Left hindlimb (tissue), 1 donor: ENCODE data around the gene SLC20A1.
A peak's percentile ranks its signal among the peaks of the same experiment; 100 is the strongest.

Experiments used
- DNase-seq: peaks from one replicate; pipeline ENCODE4 v3.0.0-alpha.2; 2018

SLC20A1 gene

DNA sequence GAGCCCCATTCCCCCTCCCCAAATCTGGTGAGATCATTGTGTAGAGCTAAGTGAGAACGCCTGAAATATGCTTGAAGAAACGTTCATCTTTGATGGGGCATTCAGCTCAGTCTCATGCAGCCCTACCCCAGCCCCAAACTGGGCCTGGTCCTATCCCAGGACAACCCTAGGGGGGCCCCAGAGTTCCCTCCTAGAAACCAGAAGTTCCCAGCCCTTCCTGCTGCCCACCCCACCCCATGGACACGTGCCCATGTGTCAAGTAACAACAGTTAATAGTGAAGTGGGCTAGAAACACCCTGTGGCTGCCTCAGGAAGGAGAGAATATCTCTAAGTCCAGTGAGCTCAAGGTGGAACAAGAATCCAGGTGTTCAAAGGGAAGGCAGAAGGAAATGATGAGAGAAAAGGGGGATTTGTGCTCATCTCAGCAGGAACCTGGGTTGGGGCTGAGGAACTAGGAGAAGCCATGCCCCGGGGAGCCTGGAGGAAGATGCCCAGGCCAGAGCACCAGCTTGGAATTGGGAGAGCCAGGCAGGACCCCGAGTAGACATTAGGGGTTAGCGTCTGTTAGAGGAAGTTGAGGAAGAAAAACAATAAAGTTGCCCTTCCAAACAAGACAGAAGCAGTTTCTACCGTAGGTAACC lies 20.1 kb upstream of the SLC20A1 start:
- DNase-seq: no peak

DNA sequence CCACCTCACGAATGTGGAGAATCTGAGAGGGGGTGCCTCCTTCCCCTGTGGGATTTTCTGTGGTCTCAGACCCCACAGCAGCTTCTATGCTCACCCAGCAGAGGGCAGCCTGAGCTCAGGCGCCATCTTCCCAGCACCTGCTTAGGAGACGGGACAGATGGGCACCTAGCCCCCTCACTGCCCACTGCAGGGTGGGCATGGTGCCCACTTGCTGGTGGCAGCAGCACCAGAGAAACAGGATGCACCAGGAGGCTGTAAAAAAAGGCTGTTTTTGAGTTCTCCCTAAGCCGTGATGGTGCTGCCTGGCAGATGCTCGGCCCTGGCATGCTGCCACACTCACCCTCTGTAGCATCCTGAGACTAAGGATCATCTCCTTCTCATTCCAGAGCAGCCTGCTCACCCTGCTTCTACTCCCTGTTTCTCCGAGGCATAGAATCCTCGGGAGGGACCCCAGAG lies 19.1 kb upstream of the SLC20A1 start:
- DNase-seq: peak; percentile 60

DNA sequence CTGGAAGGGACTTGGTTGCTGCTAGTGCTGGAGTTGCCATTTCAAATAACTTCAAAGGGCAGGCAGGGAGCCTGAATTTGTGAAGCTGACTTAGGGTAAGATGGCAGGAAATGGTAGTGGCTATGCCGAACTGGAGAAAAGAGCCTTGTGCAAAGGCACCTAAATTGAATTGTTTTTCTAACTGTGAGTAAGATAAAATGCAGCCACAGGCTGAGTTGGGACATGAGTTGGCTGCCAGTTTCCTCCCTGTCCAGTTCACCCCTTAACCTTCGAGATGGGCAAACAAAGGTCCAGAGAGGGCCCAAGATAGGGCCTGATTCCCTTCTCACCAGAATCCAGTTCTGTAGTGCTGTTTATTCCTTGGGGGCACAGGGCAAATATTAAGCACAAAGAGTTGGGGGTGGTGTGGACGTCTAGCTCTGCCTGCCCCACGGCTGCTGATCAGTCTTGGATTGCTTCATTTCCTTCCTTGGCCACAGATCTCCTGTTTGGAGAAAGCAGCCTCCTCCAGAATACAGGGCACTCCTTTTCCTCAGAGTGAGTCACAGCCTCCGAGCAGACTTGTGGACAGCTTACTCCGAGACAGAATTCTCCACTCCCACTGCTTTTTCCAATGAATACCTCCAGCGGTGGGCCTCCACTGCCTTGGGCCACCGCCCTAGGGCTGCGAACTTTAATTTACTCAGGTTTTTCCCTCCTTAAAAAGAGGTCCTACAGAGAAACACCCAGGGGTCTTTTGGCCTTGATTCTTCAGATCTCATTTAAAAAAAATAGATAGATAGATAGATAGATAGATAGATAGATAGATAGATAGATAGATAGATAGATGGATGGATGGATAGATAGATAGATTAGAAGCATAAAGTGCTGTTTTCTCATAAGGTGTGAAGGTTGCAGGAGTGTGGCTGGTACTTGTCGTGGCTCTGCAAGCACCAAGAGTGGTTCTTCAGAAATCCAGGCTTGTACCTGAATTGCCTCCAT lies 18.4 kb upstream of the SLC20A1 start:
- DNase-seq: peak; percentile 57

DNA sequence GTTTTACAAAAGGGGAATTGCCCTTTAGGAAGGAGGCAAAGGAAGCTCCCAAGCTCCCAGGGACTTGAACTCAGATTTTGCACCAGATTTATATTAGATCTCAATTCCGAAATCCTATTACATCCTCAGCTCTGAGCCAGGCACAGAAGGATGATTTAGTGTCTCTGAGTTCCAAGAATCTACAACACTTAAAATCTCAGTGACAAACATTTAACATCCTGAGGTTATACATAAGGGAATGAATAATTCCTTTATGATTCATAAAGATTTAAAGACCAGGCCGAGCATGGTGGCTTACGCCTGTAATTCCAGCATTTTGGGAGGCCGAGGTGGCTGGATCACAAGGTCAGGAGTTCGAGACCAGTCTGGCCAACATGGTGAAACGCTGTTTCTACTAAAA lies 16.5 kb upstream of the SLC20A1 start:
- DNase-seq: no peak

DNA sequence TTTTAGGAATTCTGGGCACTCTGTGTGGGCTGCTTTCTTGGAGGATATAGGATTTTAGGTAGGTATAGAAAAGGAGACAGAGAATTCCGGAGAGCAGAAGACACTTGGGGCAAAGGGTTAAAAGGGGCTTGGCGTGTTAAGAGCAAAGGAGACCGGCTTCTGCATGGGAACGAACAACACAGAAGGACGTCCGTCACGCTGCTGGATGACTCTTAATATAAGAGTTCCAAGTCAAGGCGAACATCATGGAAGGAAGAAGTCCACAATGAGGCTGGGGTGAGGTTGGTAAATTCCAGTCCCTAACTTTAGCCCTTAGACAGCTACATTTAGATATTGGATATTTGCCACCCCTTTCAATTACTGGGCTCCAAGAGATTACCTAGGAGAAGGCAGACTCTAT lies 15.9 kb upstream of the SLC20A1 start:
- no peak for DNase-seq

DNA sequence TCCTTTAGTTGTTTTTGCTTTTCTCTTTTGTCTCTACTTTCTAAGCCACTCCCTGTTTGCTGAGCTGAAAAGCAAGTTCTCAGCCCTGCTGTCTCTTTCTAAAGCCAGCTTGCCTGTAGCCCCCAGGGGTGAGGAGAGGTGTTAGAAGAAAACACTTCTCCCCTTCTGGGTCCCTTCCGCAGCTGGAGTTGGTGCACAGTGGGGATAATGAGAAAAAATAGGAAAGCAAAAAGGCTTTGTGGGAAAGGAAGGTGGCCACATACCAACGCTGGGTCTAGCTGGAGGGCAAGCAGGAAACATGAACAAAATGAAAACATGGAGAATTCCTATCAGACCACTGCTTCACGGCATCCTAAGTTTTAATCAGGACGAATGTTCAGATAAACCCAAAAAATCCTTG lies 15.5 kb upstream of the SLC20A1 start:
- DNase-seq: no peak

DNA sequence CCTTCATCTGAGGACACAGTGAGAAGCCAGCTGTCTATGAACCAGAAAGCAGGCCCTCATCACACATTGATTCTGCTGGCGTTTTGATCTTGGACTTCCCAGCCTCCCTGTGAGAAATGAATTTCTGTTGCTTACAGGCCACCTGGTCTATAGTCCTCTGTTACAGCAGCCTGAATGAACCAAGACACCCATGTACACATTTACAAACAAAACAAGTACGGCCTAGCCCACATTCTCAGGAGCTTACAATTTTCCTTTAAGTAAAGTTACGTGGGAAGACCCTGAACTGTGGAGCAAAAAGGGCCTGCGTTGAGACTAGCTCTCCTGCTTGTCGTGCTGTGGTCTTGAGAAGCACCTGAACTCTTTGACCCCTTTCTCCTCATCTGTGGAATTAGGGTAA lies 12.0 kb upstream of the SLC20A1 start:
- DNase-seq: no peak

DNA sequence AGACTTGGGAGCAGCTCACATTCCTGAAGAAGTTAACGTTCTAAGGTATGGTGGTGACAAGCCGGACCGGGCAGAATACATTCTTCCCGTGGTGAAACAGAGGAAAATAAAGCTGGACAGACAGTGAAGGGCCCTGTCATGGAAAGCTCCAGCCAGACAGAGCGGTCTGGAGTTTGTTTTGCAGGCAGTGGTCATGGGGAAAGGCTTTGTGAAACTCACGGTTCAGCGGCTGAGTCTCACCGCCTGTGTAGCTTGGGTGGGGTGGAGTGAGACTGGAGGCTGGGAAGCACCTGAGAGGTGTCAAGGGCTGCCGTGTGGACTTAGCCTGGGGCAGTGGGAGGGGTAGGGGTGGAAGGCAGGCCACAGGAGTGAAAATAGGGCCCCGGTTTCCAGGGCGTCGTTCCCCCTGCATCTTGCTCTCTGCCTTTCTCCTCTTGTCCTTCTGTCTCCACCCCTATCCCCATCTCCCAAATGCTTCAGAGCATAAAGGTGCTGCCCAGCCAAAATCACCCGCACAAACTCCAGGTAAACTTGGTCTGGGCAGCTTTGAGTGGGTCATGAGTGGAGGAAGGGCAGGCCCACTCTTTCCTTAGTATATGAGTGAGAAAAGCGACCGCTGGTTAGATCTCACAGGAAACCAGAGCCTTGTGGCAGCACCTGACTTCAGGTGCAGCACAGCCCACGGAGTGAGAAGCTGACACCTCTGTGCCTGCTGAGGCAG lies 11.4 kb upstream of the SLC20A1 start:
- no peak for DNase-seq

DNA sequence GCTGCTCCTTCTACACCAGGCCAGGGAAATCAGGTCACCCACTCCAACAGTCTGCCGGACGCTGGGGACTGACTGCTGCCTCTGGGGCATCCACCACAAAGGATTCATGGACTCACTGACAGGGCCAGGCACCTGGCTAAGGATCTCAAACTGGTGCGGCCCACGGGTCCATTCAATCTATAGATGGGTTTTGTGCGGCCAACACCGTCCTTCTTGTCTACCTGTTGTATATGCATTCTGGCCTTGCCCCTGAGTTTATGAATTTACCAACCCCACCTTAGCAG lies 10.9 kb upstream of the SLC20A1 start:
- DNase-seq: no peak

DNA sequence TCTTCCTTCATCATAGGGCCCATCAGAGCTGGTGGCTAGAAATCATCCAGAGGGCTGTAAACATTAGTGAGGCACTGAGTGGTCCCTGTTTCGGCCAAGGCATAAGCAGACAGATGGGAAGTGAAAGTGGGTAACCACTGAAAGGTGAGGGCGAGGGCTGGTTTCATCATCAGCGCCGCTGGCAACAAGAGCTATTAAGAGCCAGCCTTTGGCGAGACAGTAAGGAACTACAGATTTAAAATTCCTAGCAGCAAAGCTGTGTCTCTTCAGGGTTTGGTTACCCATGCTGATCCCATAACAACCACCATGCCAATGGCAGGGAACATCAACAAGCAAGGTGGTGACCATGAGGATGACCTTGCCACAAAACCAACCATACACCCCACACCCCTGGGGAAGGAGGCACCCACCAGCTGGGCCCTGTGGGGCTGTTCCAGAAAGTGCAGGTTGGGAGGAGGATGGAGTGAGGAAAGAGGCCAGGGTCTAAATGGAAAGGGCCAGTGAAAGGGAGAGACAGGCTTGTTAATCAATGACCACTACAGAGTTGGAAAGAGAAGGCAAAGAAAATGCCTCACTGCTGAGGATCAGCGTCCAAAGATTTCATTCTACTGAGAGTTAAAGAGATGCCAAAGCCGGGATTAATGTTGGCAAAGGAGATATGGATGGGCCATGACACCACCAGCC lies 9.0 kb upstream of the SLC20A1 start:
- DNase-seq: no peak

DNA sequence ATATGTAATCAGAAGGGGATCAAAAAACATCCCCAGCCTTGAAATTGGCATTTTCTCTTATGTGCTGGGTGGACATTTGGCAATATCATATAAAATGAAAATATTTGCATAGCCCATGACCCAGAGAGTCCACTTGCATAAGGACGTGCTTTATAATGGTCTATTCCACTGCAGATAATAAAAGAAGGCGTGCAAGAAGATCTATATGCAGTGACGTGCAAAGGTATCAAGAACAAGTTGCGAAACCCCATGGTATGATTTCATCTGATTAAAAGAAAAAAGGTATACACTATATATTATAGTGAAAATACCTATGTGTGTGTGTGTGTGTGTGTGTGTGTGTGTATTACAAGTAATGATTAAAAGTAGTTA lies 8.5 kb upstream of the SLC20A1 start:
- DNase-seq: no peak

DNA sequence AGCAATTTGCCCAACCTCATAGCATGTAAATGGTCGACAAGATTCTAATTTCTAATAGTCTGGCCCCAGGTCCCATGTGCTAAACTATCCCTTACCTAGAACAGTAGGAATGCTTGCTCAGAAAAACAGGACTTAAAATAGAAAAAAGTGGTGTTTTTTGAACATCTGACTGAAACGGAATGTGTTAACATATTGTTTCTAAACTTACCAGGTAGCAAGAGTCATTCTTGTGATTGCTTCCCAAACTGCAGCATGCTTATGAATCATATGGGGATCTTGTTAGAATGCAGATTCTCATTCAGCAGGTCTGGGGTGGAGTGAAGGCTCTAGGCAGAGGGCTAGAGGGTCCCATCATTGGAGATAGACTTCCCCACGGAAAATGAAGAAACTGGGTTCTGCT lies 5.8 kb upstream of the SLC20A1 start:
- DNase-seq: no peak

DNA sequence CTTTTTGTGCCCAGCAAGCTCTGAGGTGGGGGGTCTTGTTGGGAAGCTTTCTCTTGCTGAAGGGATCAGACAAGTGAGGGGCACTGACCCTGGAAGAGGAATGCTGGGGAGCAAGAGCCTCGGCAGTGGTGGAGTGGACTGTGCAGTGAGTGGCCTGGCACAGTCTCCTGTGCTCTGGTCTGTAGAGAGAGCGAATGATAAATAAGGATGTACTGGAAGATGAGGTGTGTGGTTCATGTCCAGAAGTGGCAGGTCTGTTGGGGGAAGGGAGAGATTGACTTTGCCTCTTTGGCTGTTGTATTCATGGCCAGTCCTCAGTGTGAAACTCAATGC lies 5.3 kb upstream of the SLC20A1 start:
- DNase-seq: no peak

DNA sequence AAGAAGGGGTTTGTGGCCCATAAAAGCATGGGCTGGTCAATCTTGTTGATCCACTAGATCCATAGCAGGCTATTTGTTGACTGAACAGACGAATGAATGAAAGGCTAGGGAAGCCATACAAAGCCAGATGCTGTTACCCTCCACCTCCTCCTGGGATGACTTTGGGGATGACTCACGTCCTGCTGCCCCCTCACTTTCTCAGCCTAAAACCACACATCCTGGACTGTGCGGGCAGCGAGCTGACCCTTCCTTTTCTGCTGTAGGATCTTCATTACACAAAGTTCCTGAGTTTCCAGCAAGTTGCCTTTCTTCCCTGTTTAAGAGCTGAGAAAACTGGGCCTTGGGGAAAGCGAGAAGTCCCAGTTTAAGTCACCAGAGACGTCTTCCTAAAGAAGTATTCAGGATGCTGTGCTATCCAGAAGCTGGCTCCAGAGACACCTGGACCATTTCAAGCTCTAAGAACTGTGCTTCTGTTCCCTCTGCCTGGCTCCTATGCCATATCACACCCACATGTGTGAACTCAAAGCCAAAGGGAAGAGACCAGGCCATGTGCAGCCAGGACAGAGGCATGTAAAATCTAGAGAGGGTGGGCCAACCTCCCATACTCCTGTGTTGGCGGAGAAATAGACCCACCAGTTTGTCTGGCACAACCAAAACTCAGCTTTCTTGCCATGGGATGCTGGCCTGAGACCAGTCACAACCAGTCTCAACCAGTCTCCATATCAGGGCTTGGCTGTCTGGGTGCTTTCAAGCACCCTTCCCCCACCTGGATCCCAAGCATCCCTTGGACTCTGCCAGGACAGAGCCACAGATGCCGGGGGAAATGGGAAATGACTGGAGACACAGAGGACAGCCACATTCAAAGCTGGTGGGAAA lies 4.7 kb upstream of the SLC20A1 start:
- peak; percentile 44 for DNase-seq

DNA sequence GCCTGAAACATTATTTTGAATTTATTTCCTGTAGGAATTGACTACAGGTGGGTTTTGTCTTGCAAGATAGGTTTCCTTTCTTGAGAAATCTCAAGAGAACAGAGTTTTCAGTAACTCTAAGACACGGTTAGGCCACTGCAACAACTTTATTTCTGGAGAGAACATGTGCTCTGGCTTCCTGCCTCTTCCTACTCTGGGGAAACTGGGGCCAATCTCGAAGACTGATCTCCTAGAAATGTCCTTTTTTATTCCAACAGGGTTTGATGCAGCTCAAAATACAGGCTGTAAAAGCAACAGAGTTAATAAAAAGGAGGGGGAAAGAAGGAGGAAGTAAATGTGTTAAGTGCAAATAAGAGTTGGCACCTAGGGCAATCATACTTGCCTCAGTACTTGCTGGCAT lies 4.0 kb upstream of the SLC20A1 start:
- DNase-seq: no peak

DNA sequence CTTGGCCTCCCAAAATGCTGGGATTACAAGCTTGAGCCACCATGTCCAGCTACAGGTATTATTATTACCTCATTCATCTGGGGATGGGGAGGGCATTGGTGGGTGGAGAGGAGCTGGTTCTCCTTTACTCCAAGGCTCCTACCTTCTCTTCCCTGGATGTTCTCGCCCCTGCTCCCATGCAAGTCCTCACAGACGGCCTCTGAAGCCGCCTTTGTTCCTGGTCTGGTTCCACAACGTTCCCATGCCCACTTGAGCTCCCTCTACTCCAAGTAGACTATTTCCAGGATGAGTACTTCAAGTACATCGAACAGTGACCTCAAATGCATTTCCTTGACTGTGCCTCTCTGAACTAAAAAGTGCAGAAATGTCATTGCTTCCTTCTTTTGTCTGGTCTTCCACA lies 3.2 kb upstream of the SLC20A1 start:
- DNase-seq: no peak

DNA sequence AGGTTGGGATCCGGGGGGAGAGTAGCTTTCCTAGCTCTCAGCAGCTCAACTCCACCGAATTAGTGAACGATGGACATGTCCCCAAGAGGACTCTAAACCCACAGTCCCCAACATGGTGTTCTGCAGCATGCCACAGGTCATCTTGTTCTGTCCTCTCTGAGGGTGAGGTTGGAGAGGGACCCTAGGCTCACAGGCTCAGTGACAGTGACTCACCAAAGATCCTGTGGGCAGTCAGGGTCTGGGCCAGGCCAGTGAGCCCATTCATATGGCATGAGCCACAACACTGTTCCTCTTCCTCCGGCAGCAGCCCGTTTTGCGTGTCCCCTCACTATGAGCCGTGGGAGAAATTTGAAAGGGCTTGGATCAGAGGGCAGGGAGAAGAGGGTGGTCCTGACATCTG lies 2.8 kb upstream of the SLC20A1 start:
- no peak for DNase-seq

DNA sequence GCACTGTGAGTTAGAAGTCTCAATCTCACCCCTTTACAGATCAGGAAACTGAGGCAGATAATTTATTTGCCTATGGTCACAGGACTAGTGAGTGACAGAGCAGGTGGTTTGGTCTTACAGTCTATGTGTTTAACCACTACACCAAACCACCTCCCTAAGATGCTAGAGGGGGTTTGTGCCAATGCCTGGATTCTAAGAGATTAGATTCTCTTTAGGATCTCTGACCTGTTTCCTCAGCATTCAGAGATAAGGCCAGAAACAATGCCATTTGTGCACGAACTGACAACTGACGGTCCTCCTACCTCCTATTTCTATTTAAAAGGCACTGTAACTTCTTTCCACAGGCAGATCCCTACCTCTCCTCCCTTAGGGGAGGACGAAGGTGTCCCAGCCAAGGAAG lies 2.3 kb upstream of the SLC20A1 start:
- no peak for DNase-seq

DNA sequence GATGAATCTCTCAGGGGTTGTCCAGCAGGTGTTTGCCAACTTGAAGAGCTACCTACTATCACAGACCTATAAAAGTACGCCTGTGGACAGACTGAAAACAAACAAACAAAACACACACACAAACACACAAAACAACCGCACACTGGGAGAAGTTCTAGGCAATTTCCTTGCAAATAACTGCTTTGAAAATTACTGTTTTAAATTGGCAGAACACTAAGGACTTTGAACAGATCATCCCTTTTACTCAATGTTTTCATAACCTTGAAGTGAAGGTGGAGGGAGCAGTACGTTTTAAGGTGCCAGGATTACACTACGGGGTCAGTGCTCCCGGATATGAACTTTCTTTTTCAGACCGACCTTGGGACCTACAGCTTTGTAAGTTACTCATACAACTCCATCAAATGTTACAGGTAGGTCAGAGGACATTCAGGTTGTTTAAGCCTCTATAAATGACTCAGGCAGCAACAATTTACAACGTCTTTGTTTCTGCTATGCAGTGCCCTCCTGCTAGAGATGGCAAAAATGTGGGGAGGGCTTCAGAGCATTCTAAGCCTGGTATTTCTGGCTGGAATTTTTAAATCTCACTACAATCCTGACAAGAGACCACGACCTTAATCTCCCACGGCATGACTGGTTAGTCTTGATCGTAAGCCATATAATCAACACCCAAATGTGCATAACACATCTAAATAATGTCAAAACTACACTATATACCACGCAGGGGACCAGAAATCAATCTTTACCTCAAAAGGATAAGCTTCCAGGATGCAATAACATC lies 1.4 kb upstream of the SLC20A1 start:
- DNase-seq: no peak

DNA sequence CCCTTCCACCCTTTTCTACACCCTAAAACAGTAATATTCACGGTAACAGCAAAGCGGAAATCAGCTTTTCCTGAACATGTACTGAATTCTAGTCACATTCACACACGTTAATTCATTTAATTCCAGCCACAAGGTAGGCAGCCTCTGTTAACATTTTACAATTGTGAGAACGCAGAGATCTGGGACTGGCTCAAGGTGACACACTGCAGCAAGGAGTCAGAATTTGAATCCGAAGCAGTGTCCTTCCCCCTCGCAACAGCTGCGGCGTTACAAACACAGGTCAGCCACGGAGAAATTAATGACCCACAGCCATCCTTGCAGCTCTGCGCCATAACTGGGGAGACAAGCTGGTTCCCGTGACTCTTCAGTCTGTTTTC lies 818 bp upstream of the SLC20A1 start:
- DNase-seq: no peak

DNA sequence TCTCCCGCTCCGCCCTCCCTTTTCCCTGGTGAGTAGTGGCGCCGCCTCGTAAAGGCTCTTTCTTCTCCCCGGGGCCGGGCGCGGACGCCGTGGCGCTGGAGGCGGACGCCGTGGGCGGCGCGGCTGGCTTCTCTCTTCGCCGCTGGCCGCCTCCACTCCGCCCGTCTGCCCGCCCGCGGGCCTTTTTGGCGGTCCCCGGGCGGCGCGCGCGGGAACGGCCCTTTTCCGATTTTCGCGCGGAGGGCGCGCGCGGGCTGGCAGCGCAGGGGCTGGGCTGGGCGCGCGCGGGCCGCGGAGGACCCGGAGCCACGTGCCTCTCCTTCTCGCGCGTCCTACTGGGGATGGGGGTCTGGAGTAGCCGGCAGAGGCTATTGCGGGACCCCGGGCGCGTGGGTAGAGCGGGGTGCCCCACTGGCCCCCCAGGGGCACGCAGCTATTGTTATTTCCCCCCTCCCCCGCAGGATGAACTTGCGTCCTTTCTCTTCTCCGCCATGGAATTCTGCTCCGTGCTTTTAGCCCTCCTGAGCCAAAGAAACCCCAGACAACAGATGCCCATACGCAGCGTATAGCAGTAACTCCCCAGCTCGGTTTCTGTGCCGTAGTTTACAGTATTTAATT lies 472 bp downstream of the SLC20A1 start:
- DNase-seq: peak; percentile 65
